Calu3 (cell line): ENCODE measurements around the gene RNF135. TPM values are rescaled to one million over a fixed set of nuclear protein-coding genes. Genes with fewer than 3 reads are reported as not detected.

ENCODE experiments used
- BruUV-seq: library from RNA; stranded (reverse); fragments of 400-500 nt; replicated peaks from 2 replicates; lab custom pipeline; 2021; lab: Mats Ljungman, UMichigan
- CTCF ChIA-PET: fragments of 300-600 bp; sonication (Branson Sonifier 250); formaldehyde crosslinking; loops from one replicate; lab custom pipeline; 2022; ENCODE audit warnings: antibody characterized with exemption; lab: Charles Lee
- DNase-seq: peaks from one replicate; pipeline ENCODE4 v3.0.0; 2022
- H3K27ac Mint-ChIP-seq: one replicate; pipeline ENCODE4 v1.8.0; 2022; ENCODE audit warnings: mixed read lengths; ENCODE audit not compliant: unreplicated experiment
- H3K27me3 Mint-ChIP-seq: one replicate; pipeline ENCODE4 v1.8.0; 2022; ENCODE audit warnings: mixed read lengths; ENCODE audit not compliant: unreplicated experiment
- H3K36me3 Mint-ChIP-seq: one replicate; pipeline ENCODE4 v1.8.0; 2022; ENCODE audit warnings: mild to moderate bottlenecking, moderate library complexity, mixed read lengths; ENCODE audit not compliant: insufficient read depth, unreplicated experiment
- H3K4me1 Mint-ChIP-seq: one replicate; pipeline ENCODE4 v1.8.0; 2022; ENCODE audit warnings: mild to moderate bottlenecking, low read depth, mixed read lengths; ENCODE audit not compliant: unreplicated experiment
- H3K4me3 Mint-ChIP-seq: one replicate; pipeline ENCODE4 v1.8.0; 2022; ENCODE audit warnings: mild to moderate bottlenecking, low read depth, moderate library complexity, mixed read lengths; ENCODE audit not compliant: unreplicated experiment
- H3K9me3 Mint-ChIP-seq: one replicate; pipeline ENCODE4 v1.8.0; 2022; ENCODE audit warnings: low read depth, mixed read lengths; ENCODE audit not compliant: unreplicated experiment
- CTCF ChIP-seq: fragments of 200-600 bp; IDR thresholded peaks from one replicate; pipeline ENCODE4 v1.8.0; 2022; ENCODE audit warnings: antibody characterized with exemption; ENCODE audit not compliant: unreplicated experiment
- intact Hi-C: fragments of 100-400 bp; cut with micrococcal nuclease; formaldehyde crosslinking; loops from one replicate; pipeline ENCODE4 v1.10.0; 2022; ENCODE audit not compliant: unreplicated experiment
- total RNA-seq: library from RNA; stranded (reverse); gene quantifications from 2 replicates; pipeline ENCODE4 v1.2.3, GENCODE V29; 2022

The RNF135 gene
- total RNA-seq, 1 experiment from 2014 or later: 7.5 TPM

GRCh38 chr17:30981531-30982519, 11.0 kb downstream of the RNF135 start:
- Mint-ChIP-seq H3K4me1 (no peaks in the 10 kb centered on the region), H3K36me3 (no peaks in the 10 kb centered on the region), H3K4me3 (no peak overlapping the region), H3K27ac (no peak overlapping the region), H3K9me3 (no peaks in the 10 kb centered on the region), H3K27me3 (no peaks in the 10 kb centered on the region)
- CTCF ChIA-PET: no interaction called here
- BruUV-seq: no TSS peak
- intact Hi-C loops: no loop called here
- DNase-seq: no peak
- TF ChIP-seq CTCF: no peak

- Mint-ChIP-seq H3K27ac (no peak overlapping the region), H3K36me3 (no peaks in the 10 kb centered on the region), H3K4me3 (no peak overlapping the region), H3K27me3 (no peaks in the 10 kb centered on the region), H3K4me1 (no peaks in the 10 kb centered on the region), H3K9me3 (no peaks in the 10 kb centered on the region)
- no peak for TF ChIP-seq CTCF
- intact Hi-C loops: no loop called here
- BruUV-seq: no TSS peak
- DNase-seq: no peak
- CTCF ChIA-PET: no interaction called here
Measured at GRCh38 chr17:30982855-30983254, 12.0 kb downstream of the RNF135 start.

DNA sequence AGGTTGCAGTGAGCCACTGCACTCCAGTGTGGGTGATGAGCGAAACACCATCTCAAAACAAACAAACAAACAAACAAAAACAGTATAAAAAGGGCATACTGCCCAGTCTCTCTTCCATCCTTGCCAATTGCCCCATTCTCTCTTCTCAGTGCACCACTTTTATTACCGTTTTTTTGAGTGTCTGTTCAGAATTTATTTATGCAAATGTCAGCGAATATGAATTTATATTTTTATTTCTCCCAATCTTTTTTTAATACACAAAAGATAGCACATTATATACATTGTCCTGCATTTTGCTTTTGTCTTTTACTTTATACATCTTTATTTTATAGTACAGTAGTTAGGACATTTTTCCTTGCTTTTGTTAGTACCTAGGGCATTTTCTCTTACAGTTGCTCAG, 19.6 kb downstream of the RNF135 start:
- CTCF ChIA-PET: no interaction called here
- H3K4me1 Mint-ChIP-seq: no peaks in the 10 kb centered on the region
- no peak overlapping the region for H3K4me3 Mint-ChIP-seq
- TF ChIP-seq CTCF: no peak
- intact Hi-C loops: no loop called here
- H3K27me3 Mint-ChIP-seq: no peaks in the 10 kb centered on the region
- no peak for DNase-seq
- H3K9me3 Mint-ChIP-seq: no peaks in the 10 kb centered on the region
- no peaks in the 10 kb centered on the region for H3K36me3 Mint-ChIP-seq
- BruUV-seq: no TSS peak
- no peak overlapping the region for H3K27ac Mint-ChIP-seq

DNA sequence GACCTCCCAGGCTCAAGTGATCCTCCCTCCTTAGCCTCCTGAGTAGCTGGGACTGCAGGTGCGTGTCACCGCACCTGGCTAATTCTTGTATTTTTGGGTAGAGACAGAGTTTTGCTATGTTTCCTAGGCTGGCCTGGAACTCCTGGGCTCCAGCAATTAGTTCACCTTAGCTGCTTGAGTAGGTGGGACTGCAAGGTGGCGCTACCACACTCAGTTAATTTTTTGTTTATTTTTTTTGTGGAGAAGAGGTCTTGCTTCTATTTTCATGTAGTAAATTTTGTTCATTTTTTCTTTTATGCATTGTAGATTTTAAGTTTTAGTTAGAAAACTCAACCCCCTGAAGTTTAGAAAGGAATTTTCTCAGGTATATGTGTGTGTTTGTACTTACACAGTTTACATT, 21.7 kb downstream of the RNF135 start:
- no peak for TF ChIP-seq CTCF
- no peak for DNase-seq
- no TSS peak for BruUV-seq
- Mint-ChIP-seq H3K27ac (no peak overlapping the region), H3K27me3 (no peaks in the 10 kb centered on the region), H3K4me1 (peaks cover 8% of the 10 kb centered on the region), H3K9me3 (no peaks in the 10 kb centered on the region), H3K4me3 (no peak overlapping the region), H3K36me3 (no peaks in the 10 kb centered on the region)
- CTCF ChIA-PET: no interaction called here
- intact Hi-C loops: no loop called here
